Measurements from ENCODE around the gene FAM3A.

The FAM3A gene

DNA sequence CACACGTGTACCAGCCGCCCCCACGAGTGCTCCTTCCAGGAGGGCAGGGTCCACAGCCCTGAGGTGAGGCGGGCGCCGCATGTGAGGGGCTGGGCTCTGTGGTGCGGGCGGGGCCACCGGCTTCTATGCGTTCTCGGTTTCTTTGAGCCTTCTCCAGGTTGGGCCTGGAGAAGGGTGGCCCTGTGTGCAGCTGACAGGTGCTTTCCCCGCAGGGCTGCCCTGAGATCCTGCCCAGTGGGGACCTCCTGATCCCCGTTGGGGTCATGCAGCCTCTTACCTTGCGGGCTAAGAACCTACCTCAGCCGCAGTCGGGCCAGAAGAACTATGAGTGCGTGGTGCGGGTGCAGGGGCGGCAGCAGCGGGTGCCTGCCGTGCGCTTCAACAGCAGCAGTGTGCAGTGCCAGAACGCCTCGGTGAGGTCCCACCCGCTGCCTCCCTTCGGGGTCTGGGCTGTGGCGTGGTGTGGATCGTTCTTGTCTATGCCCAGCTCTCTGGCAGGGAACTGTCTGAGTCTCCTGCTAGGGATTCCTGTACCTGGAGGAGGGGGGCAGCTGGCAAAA is 51.1 kb downstream of the FAM3A start:
- no peak for TF ChIP-seq POLR2A (IDR thresholded peaks at IDR 0.05; ENCODE audit: extremely low read depth, insufficient read length)
- TF ChIP-seq MAX (IDR thresholded peaks at IDR 0.05; ENCODE audit: low read depth, low read length) = no peak
- TF ChIP-seq, protein P1, sequence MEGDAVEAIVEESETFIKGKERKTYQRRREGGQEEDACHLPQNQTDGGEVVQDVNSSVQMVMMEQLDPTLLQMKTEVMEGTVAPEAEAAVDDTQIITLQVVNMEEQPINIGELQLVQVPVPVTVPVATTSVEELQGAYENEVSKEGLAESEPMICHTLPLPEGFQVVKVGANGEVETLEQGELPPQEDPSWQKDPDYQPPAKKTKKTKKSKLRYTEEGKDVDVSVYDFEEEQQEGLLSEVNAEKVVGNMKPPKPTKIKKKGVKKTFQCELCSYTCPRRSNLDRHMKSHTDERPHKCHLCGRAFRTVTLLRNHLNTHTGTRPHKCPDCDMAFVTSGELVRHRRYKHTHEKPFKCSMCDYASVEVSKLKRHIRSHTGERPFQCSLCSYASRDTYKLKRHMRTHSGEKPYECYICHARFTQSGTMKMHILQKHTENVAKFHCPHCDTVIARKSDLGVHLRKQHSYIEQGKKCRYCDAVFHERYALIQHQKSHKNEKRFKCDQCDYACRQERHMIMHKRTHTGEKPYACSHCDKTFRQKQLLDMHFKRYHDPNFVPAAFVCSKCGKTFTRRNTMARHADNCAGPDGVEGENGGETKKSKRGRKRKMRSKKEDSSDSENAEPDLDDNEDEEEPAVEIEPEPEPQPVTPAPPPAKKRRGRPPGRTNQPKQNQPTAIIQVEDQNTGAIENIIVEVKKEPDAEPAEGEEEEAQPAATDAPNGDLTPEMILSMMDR (IDR thresholded peaks at IDR 0.05; ENCODE audit: low read depth, low read length) = no peak
- TF ChIP-seq MYC (IDR thresholded peaks at IDR 0.05; ENCODE audit: low read depth, low read length) = no peak
- DNase-seq (ENCODE audit: low read depth) = no peak
- no peak overlapping the region for H3K4me3 ChIP-seq (ENCODE audit: low read depth, low read length)

GRCh38 chrX:154463611-154464220 is 52.3 kb downstream of the FAM3A start:
- H3K4me3 ChIP-seq (ENCODE audit: low read depth, low read length) = no peak overlapping the region
- no peak for DNase-seq (ENCODE audit: low read depth)
- TF ChIP-seq, protein P1 (IDR thresholded peaks at IDR 0.05; ENCODE audit: low read depth, low read length) = no peak
- TF ChIP-seq MYC (IDR thresholded peaks at IDR 0.05; ENCODE audit: low read depth, low read length) (no peak), MAX (IDR thresholded peaks at IDR 0.05; ENCODE audit: low read depth, low read length) (no peak), POLR2A (IDR thresholded peaks at IDR 0.05; ENCODE audit: extremely low read depth, insufficient read length) (no peak)

DNA sequence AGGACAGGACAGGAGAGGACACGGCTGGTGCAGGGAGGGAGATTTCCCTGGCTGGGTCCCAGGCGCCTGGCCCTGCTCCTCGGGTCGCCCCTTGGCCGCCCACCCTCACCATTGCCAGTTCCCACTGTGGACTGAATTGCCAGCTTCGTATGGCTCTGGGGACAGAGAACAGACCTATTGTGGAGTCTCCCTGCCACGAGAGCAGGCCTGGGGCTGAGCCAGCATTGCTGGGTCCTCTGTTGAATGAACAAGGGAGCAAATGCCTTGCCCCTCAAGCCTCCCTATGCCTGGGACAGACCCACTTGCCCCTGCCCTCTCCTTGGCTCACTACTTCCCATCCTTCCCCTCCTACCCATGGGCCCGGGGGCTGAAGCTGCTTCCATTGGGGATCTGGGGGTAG is 53.6 kb downstream of the FAM3A start:
- H3K4me3 ChIP-seq (ENCODE audit: low read depth, low read length) = no peak overlapping the region
- TF ChIP-seq POLR2A (IDR thresholded peaks at IDR 0.05; ENCODE audit: extremely low read depth, insufficient read length) (no peak), MYC (IDR thresholded peaks at IDR 0.05; ENCODE audit: low read depth, low read length) (no peak), MAX (IDR thresholded peaks at IDR 0.05; ENCODE audit: low read depth, low read length) (no peak)
- TF ChIP-seq, protein P1 (IDR thresholded peaks at IDR 0.05; ENCODE audit: low read depth, low read length) = no peak
- no peak for DNase-seq (ENCODE audit: low read depth)

DNA sequence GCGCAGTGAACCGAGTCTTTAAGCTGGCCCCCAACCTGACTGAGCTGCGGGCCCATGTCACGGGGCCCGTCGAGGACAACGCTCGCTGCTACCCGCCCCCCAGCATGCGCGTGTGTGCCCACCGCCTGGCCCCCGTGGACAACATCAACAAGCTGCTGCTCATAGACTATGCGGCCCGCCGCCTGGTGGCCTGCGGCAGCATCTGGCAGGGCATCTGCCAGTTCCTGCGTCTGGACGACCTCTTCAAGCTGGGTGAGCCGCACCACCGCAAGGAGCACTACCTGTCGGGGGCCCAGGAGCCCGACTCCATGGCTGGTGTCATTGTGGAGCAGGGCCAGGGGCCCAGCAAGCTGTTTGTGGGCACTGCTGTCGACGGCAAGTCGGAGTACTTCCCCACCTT is 55.7 kb downstream of the FAM3A start:
- TF ChIP-seq, protein P1 (IDR thresholded peaks at IDR 0.05; ENCODE audit: low read depth, low read length) = no peak
- TF ChIP-seq POLR2A (IDR thresholded peaks at IDR 0.05; ENCODE audit: extremely low read depth, insufficient read length) (no peak), MAX (IDR thresholded peaks at IDR 0.05; ENCODE audit: low read depth, low read length) (no peak), MYC (IDR thresholded peaks at IDR 0.05; ENCODE audit: low read depth, low read length) (no peak)
- no peak for DNase-seq (ENCODE audit: low read depth)
- no peak overlapping the region for H3K4me3 ChIP-seq (ENCODE audit: low read depth, low read length)

DNA sequence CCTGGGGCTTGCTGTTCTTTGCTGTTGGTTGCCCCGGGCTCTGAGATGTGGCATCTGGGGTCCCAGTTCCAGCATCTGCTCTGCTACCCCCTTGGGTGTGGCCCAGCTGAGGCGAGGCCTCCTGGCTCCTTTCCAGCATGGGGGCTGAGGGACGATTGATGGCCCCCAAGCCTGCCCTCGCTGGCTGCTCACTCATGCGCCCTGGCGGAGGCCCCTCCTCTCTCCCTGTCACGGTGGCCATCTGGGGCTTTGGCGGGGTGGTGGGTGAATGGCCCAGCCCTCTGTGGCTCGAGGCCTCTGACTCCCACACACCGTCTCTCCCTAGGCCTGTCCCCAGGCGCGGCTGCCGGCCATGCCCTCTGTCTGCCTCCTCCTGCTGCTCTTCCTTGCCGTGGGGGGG is 56.2 kb downstream of the FAM3A start:
- DNase-seq (ENCODE audit: low read depth) = peak; percentile 35
- H3K4me3 ChIP-seq (ENCODE audit: low read depth, low read length) = no peak overlapping the region
- no peak for TF ChIP-seq MYC (IDR thresholded peaks at IDR 0.05; ENCODE audit: low read depth, low read length)

- H3K4me3 ChIP-seq (ENCODE audit: low read depth, low read length) = peak overlapping the region; percentile 62
- no peak for TF ChIP-seq MYC (IDR thresholded peaks at IDR 0.05; ENCODE audit: low read depth, low read length)
- TF ChIP-seq MAX (IDR thresholded peaks at IDR 0.05; ENCODE audit: low read depth, low read length) = no peak
- TF ChIP-seq POLR2A (IDR thresholded peaks at IDR 0.05; ENCODE audit: extremely low read depth, insufficient read length) = no peak
- TF ChIP-seq, protein P1 (IDR thresholded peaks at IDR 0.05; ENCODE audit: low read depth, low read length) = no peak
These were observed 56.9 kb downstream of the FAM3A start for GRCh38 chrX:154458954-154459778.

More at GRCh38 chrX:154458954-154459778, 56.9 kb downstream of the FAM3A start:
- peak; percentile 52 for DNase-seq (ENCODE audit: low read depth)
